D721Med (cell line): ENCODE measurements around the gene ZFP14.
A peak's percentile ranks its signal among the peaks of the same experiment; 100 is the strongest.

ENCODE experiments used
- DNase-seq: peaks from one replicate; pipeline ENCODE4 v3.0.0; 2011; ENCODE audit warnings: low spot score; ENCODE audit not compliant: insufficient read length
- FAIRE-seq: peaks from 2 replicates; lab custom pipeline; 2011; peaks lifted over from hg19 to GRCh38; lab: Jason Lieb, UNC
- TF ChIP-seq, protein P1 (sequence below): IDR thresholded peaks from 2 replicates; pipeline ENCODE4 v1.5.1; 2012; ENCODE audit warnings: mild to moderate bottlenecking, control low read depth; ENCODE audit not compliant: insufficient read depth; ENCODE audit errors: missing control alignments

The ZFP14 gene

GRCh38 chr19:36409841-36410240 lies 30.8 kb upstream of the ZFP14 start:
- TF ChIP-seq, protein P1, sequence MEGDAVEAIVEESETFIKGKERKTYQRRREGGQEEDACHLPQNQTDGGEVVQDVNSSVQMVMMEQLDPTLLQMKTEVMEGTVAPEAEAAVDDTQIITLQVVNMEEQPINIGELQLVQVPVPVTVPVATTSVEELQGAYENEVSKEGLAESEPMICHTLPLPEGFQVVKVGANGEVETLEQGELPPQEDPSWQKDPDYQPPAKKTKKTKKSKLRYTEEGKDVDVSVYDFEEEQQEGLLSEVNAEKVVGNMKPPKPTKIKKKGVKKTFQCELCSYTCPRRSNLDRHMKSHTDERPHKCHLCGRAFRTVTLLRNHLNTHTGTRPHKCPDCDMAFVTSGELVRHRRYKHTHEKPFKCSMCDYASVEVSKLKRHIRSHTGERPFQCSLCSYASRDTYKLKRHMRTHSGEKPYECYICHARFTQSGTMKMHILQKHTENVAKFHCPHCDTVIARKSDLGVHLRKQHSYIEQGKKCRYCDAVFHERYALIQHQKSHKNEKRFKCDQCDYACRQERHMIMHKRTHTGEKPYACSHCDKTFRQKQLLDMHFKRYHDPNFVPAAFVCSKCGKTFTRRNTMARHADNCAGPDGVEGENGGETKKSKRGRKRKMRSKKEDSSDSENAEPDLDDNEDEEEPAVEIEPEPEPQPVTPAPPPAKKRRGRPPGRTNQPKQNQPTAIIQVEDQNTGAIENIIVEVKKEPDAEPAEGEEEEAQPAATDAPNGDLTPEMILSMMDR, result no peak
- FAIRE-seq, result no peak
- no peak for DNase-seq

DNA sequence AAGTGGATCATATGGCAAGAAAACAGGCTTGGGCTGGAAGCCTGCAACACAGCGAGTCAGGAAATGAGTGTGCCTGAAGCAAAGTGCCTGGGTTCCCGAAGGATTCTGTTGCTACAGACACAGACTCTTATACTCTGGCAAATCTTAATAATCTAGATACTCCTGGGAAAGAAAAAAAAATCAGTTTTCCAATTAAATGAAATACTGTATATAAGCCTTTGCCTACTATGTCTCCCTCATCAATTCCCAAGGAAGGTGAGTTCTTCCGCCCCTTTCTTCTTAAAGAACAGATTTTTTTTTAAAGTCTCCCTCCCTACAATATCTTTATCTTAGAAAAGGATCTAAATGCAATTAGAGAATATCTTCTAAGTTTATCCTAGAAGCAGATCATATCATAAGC lies 29.1 kb upstream of the ZFP14 start:
- TF ChIP-seq, protein P1, result no peak
- DNase-seq (no peak), FAIRE-seq (no peak)

DNA sequence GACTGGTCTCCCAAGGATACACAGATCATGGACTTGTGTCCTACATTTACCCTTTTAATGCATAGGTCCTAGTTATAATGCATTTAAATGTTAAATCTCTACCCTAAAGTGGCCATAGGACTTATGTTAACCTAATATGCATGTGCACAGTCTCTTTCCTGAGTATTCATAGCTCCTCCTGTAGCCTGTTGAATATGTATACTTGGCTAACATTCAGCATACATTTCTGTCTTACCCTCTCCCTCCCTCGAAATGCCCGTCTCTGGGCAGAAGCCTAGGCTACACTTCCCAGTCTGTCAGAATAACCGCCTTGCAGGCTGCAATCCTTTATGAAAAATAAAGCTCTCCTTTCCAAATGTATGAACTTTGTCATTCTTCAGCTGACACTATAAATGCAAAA lies 25.5 kb upstream of the ZFP14 start:
- TF ChIP-seq, protein P1, result no peak
- DNase-seq (no peak), FAIRE-seq (no peak)

GRCh38 chr19:36401475-36401874 lies 22.5 kb upstream of the ZFP14 start:
- no peak for FAIRE-seq
- no peak for DNase-seq
- TF ChIP-seq, protein P1, result no peak

DNA sequence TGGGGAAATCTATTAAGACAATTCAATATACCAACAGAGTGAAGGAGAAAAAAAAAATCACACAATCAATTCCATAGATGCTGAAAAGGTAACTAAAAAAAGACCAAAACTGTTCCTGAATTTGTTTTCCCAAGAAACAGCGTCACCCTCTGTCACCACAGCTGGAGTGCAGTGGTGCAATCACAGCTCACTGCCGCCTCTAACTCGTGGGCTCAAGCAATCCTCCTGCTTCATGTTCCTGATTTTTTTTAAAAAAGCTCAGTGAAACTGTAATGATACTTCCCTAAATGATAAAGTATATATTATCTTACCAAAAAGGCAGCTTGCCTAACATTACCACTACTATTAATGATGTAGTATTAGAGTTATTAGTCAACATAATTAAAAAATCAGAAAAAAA lies 19.6 kb upstream of the ZFP14 start:
- TF ChIP-seq, protein P1, result no peak
- DNase-seq, result no peak
- FAIRE-seq, result no peak

DNA sequence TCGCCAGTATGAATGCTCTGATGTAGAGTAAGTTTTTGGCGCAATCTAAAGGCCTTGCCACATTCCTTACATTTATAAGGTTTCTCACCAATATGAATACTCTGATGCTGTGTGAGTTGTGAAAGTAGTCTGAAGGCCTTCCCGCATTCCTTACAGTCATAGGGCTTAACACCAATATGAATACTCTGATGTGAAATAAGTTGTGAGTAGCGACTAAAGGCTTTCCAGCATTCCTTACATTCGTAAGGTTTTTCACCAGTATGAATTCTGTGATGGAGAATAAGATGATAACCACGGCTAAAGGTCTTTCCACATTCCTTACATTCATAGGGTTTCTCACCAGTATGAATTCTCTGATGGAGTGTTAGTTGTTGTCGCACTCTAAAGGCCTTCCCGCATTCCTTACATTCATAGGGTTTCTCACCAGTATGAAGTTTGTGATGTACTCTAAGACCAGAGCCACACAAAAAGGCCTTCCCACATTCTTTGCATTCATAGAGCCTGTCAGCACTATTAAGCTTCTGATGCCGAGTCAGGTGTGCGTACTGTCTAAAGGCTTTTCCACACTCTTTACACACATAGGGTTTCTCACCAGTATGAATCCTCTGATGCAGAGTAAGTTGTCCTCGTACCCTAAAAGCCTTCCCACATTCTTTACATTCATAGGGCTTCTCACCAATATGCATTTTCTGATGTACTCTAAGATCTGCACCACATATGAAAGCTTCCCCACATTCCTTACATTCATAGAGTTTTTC lies 14.1 kb upstream of the ZFP14 start:
- FAIRE-seq, result peak; percentile 11
- TF ChIP-seq, protein P1, result no peak
- no peak for DNase-seq

DNA sequence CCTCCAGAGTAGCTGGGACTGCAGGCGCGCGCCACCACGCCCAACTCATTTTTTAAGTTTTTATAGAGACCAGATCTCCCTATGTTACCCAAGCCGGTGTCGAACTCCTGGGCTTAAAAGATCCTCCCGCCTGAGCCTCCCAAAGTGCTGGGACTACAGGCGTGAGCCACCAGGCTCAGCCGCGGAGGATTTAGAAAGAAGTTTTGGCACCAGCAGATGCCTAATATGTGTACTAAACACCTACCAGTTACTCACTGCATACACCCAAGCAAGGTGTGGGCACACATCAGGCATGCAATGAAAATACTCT lies 464 bp upstream of the ZFP14 start:
- DNase-seq (no peak), FAIRE-seq (no peak)
- TF ChIP-seq, protein P1, result no peak
